Measurements from ENCODE around the gene UBASH3A.
"Not testable (repeated sequence)": the region's sequence is repeated elsewhere in the genome, so short reads cannot be mapped to it uniquely, and the experiment has no call there.

The UBASH3A gene

GRCh38 chr21:42467140-42467983, 63.7 kb downstream of the UBASH3A start:
- DNase-seq (ENCODE audit: low read depth in 2 of 2) = no peak

GRCh38 chr21:42468491-42469131, 64.9 kb downstream of the UBASH3A start:
- no peak for DNase-seq (ENCODE audit: low read depth in 2 of 2)

- no peak for DNase-seq (ENCODE audit: low read depth in 2 of 2)
Observed at GRCh38 chr21:42469272-42469671, 65.6 kb downstream of the UBASH3A start.

DNA sequence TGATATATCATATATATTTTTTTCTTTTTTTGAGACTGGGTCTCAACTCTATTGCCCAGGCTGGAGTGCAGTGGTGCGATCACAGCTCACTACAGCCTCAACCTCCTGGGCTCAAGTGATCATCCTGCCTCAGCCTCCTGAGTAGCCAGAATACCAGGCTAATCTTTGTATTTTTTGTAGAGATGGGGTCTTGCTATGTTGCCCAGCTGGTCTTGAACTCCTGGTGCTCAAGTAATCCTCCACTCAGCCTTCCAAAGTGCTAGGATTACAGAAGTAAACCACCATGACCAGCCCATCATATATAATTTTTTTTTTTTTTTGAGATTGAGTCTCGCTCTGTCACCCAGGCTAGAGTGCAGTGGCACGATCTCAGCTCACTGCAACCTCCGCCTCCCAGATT, 66.0 kb downstream of the UBASH3A start:
- DNase-seq (ENCODE audit: low read depth in 2 of 2) = not testable (repeated sequence)

DNA sequence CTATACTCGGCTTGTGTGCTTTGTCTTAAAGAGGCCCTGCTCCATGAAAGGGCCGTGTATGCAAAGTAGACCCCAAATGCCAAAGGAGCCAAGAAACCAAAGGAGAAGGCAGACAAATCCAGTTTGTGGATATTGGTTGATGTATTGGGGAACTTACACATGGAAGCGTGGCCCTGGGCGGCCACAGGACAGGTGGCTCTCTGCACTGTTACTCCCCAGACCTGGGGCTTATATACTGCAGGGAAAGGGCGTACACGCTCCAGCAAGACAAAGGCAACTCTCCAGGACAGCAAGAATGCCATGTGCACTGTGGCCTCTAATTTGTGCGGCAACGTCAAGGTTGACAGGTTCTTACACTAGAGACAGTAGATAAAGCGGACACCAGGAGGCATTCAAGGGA, 67.5 kb downstream of the UBASH3A start:
- no peak for DNase-seq (ENCODE audit: low read depth in 2 of 2)

GRCh38 chr21:42471716-42472330, 68.1 kb downstream of the UBASH3A start:
- no peak for DNase-seq (ENCODE audit: low read depth in 2 of 2)

DNA sequence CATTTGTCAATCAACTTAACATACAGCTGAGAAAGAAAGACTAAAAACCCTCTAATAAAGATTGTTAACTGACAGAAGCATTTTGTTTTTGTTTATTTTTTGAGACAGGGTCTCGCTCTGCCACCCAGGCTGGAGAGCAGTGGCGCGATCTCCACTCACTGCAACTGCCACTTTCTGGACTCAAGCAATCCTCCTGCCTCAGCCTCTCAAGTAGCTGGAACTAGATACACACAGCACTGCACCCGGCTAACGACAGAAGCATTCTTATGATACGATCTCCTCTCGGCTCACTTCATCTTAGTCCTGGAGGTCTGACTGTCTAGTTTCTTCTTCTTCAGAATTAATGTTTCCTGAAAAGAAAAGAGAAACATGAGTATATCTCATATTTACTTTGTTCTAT, 68.8 kb downstream of the UBASH3A start:
- no peak for DNase-seq (ENCODE audit: low read depth in 2 of 2)

- DNase-seq (ENCODE audit: low read depth in 2 of 2) = no peak
Observed at GRCh38 chr21:42473498-42474042, 69.9 kb downstream of the UBASH3A start.

- DNase-seq (ENCODE audit: low read depth in 2 of 2) = no peak
Observed at GRCh38 chr21:42474043-42474831, 70.5 kb downstream of the UBASH3A start.

DNA sequence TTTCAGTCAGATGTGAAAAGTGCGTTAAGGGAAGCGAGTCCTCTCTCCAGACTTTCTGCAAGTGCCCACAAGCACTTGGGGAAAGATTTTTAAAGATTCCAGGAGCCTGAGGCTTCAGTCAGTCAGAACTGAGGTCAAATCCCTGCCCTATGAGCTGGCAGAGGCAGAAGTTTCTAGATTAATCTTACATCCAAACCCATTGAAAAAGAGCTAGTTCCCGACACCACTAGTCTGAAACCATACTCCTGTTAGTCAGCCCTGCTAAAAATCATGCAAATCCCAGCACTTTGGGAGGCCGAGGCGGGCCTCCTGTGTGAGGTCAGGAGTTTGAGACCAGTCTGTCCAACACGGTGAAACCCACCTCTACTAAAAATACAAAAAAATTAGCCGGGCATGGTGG, 71.3 kb downstream of the UBASH3A start:
- no peak for DNase-seq (ENCODE audit: low read depth in 2 of 2)

GRCh38 chr21:42475526-42476387, 72.1 kb downstream of the UBASH3A start:
- no peak for DNase-seq (ENCODE audit: low read depth in 2 of 2)

DNA sequence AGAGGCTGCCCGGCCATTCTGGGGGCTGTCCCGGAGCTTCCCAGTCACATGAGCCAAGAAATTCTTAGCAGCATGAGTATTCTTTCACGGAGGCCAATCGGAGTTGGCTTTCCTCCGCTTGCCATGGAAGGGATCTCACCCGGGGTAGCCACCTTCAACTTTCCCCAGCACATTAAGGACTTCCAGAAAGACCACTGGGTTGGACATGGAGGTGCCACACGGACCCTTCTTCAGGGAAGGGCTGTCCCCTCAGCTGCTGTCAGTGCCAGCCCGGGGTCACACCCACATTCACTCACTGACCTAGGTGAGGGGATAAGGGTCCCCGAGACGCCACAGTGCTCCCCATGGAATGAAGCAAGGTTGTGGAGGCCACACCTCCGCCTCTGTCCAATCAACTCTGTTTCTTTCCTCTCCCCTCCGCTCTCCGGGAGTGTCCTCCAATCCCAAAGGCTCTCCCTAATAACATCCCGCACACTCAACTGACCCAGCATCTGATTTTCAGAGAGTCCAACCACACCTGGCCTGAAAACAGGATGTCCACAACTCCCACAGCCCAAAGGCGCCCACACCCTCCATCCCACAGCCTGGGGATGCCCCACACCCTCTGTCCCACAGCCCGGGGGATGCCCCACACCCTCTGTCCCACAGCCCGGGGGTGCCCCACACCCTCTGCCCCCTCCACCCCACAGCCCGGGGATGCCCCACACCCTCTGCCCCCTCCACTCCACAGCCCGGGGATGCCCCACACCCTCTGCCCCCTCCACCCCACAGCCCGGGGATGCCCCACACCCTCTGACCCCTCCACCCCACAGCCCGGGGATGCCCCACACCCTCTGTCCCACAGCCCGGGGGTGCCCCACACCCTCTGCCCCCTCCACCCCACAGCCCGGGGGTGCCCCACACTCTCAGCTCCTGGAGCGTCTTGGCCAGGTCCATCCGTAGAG, 73.0 kb downstream of the UBASH3A start:
- no peak for DNase-seq (ENCODE audit: low read depth in 2 of 2)

DNA sequence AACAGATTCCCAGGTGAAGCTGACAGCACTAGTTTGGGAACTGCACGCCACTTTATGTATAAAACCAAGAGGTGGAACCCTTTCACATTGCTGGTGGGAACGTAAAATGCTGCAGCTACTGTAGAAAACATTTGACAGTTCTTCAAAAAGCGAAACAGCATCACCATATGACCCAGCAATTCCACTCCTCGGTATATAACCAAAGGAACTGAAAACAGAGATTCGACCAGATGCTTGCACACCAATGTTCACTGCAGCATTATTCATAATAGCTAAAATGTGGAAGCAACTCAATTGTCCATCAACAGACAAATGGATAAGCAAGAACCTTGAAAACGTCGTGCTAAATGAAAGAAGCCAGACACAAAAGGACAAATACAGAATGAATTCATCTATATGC, 74.8 kb downstream of the UBASH3A start:
- DNase-seq (ENCODE audit: low read depth in 2 of 2) = no peak

DNA sequence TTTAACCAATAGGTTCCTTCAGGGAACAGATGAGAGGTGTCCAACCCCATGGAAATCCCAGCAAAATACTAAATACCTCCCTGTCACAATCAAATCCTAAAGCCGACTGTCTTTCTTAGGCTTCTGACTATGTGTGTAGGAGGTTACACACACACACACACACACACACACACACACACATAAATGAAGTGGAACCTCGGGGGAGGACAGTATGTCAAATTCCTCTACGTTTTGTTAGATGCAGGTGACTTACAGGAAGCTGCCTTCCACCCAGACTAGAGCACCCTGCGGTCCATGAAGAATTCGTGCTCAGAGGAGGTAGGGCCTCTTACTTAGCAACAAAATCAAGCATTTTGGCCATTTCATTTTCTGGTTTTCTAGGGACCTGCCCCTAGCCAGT, 75.9 kb downstream of the UBASH3A start:
- DNase-seq (ENCODE audit: low read depth in 2 of 2) = no peak

DNA sequence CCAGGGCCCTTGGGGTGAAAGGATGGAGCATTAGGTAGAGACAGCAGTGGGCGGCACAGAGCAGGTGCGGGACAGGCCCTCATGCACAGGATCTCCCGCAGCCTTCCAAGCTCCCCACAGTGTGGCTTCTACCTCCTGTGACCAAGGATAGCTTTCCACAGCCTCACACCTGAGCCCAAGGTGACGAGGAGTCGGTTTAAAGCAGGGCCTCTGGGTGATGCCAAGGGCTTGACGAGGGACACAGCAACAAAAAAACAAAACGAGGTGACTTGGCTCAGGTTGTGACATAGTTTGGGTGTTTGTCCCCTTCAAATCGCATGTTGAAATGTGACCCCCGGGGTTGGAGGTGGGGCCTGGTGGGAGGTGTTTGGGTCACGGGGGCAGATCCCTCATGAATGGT, 77.0 kb downstream of the UBASH3A start:
- DNase-seq (ENCODE audit: low read depth in 2 of 2) = no peak

GRCh38 chr21:42481169-42481568, 77.5 kb downstream of the UBASH3A start:
- no peak for DNase-seq (ENCODE audit: low read depth in 2 of 2)

GRCh38 chr21:42484966-42485365, 81.3 kb downstream of the UBASH3A start:
- no peak for DNase-seq (ENCODE audit: low read depth in 2 of 2)

GRCh38 chr21:42486072-42486471, 82.4 kb downstream of the UBASH3A start:
- no peak for DNase-seq (ENCODE audit: low read depth in 2 of 2)

DNA sequence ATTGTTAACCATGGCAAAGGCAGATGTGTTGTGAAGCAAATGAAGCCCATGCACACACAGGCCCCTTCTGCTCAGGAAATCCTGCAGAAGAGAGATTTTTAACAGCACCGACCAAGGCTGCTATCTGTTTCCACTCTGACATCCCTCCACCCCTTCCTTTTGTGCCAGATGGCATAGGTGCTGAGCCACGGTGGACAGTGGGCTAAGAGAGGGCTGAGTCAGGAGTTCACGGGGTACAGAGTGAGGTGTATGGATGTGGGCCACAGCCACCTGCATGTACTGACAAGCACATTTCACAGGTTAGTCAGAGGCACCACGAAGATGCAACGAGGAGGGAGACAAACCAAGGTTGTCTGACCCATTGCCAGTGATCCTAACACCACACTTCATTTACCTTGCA, 82.8 kb downstream of the UBASH3A start:
- no peak for DNase-seq (ENCODE audit: low read depth in 2 of 2)

Measured in stimulated activated CD4-positive, alpha-beta T cell treated with anti-CD3 and anti-CD28 coated beads, Interleukin-4, amount 100 ng/mL, for 48 hours (primary cell).